ENCODE results near the gene SOX10. TPM values are rescaled to one million over a fixed set of nuclear protein-coding genes. Genes with fewer than 3 reads are reported as not detected.

SOX10 gene
- total RNA-seq, 1 experiment from 2014 or later: not detected

- no peak overlapping the region for H3K4me3 Mint-ChIP-seq (ENCODE audit: unreplicated experiment)
- H3K27ac Mint-ChIP-seq (ENCODE audit: unreplicated experiment): no peak overlapping the region
- no peaks in the 10 kb centered on the region for H3K4me1 Mint-ChIP-seq (ENCODE audit: low read depth, unreplicated experiment)
- POLR2A ChIA-PET: interaction anchor here (0.6 kb wide), 1 partner anchor 28 kb away, joined by 4 read pairs; the partner anchor contains the start of gene POLR2F
- H3K9me3 Mint-ChIP-seq (ENCODE audit: unreplicated experiment): no peaks in the 10 kb centered on the region
- H3K4me3 ChIP-seq (ENCODE audit: low read depth, low read length): no peak overlapping the region
- H3K27me3 ChIP-seq (replicated peaks; ENCODE audit: control insufficient read depth, insufficient read depth, low read length): no peaks in the 10 kb centered on the region
- peaks cover 37% of the 10 kb centered on the region for H3K36me3 Mint-ChIP-seq (ENCODE audit: insufficient read depth, unreplicated experiment)
- H3K4me1 ChIP-seq: no peaks in the 10 kb centered on the region
- no peaks in the 10 kb centered on the region; the same call in 1 of the 2 replicates for H3K36me3 ChIP-seq (ENCODE audit: control insufficient read depth, insufficient read depth, low read length)
- no peaks in the 10 kb centered on the region for H3K27me3 Mint-ChIP-seq (ENCODE audit: insufficient read depth, unreplicated experiment)
- no peak for DNase-seq
- BruUV-seq (replicated peaks): no TSS peak
- TF ChIP-seq CTCF (IDR thresholded peaks at IDR 0.05; ENCODE audit: insufficient read depth in 1 of 2, low read depth in 1 of 2, low read length in 1 of 2, severe bottlenecking in 1 of 2, unreplicated experiment in 1 of 2): no peak
- H3K9me3 ChIP-seq: no peaks in the 10 kb centered on the region
- intact Hi-C loops (cut with micrococcal nuclease; ENCODE audit: unreplicated experiment): no loop called here
- CTCF ChIA-PET: no interaction called here
Observed at GRCh38 chr22:37925330-37925729, 59.0 kb downstream of the SOX10 start.

- Mint-ChIP-seq H3K4me3 (ENCODE audit: unreplicated experiment) (no peak overlapping the region), H3K9me3 (ENCODE audit: unreplicated experiment) (no peaks in the 10 kb centered on the region), H3K27ac (ENCODE audit: unreplicated experiment) (no peak overlapping the region), H3K36me3 (ENCODE audit: insufficient read depth, unreplicated experiment) (peaks cover 45% of the 10 kb centered on the region), H3K27me3 (ENCODE audit: insufficient read depth, unreplicated experiment) (no peaks in the 10 kb centered on the region), H3K4me1 (ENCODE audit: low read depth, unreplicated experiment) (no peaks in the 10 kb centered on the region)
- intact Hi-C loops (cut with micrococcal nuclease; ENCODE audit: unreplicated experiment): no loop called here
- CTCF ChIA-PET: no interaction called here
- Histone ChIP-seq H3K4me1 (no peaks in the 10 kb centered on the region), H3K9me3 (no peaks in the 10 kb centered on the region), H3K4me3 (ENCODE audit: low read depth, low read length) (no peak overlapping the region), H3K27me3 (replicated peaks; ENCODE audit: control insufficient read depth, insufficient read depth, low read length) (no peaks in the 10 kb centered on the region), H3K36me3 (ENCODE audit: control insufficient read depth, insufficient read depth, low read length) (no peaks in the 10 kb centered on the region; the same call in 1 of the 2 replicates)
- POLR2A ChIA-PET: no interaction called here
- DNase-seq: no peak
- no peak for TF ChIP-seq CTCF (IDR thresholded peaks at IDR 0.05; ENCODE audit: insufficient read depth in 1 of 2, low read depth in 1 of 2, low read length in 1 of 2, severe bottlenecking in 1 of 2, unreplicated experiment in 1 of 2)
- BruUV-seq (replicated peaks): no TSS peak
Observed at GRCh38 chr22:37924386-37925065, 59.8 kb downstream of the SOX10 start.

GRCh38 chr22:37923927-37924326 lies 60.4 kb downstream of the SOX10 start:
- TF ChIP-seq CTCF (IDR thresholded peaks at IDR 0.05; ENCODE audit: insufficient read depth in 1 of 2, low read depth in 1 of 2, low read length in 1 of 2, severe bottlenecking in 1 of 2, unreplicated experiment in 1 of 2): no peak
- Histone ChIP-seq H3K27me3 (replicated peaks; ENCODE audit: control insufficient read depth, insufficient read depth, low read length) (no peaks in the 10 kb centered on the region), H3K4me3 (ENCODE audit: low read depth, low read length) (no peak overlapping the region), H3K9me3 (no peaks in the 10 kb centered on the region), H3K4me1 (no peaks in the 10 kb centered on the region), H3K36me3 (ENCODE audit: control insufficient read depth, insufficient read depth, low read length) (no peaks in the 10 kb centered on the region; the same call in 1 of the 2 replicates)
- Mint-ChIP-seq H3K4me1 (ENCODE audit: low read depth, unreplicated experiment) (no peaks in the 10 kb centered on the region), H3K9me3 (ENCODE audit: unreplicated experiment) (no peaks in the 10 kb centered on the region), H3K27me3 (ENCODE audit: insufficient read depth, unreplicated experiment) (no peaks in the 10 kb centered on the region), H3K4me3 (ENCODE audit: unreplicated experiment) (no peak overlapping the region), H3K27ac (ENCODE audit: unreplicated experiment) (no peak overlapping the region), H3K36me3 (ENCODE audit: insufficient read depth, unreplicated experiment) (peaks cover 41% of the 10 kb centered on the region)
- CTCF ChIA-PET: no interaction called here
- POLR2A ChIA-PET: no interaction called here
- no peak for DNase-seq
- BruUV-seq (replicated peaks): no TSS peak
- intact Hi-C loops (cut with micrococcal nuclease; ENCODE audit: unreplicated experiment): no loop called here

Small RNAs within 50 kb of the gene (microRNA-seq; reads per million reads assigned to microRNA genes)
- gene MIR4534 (not detected), gene MIR6820 (4.1 reads per million, percentile 27 among the genes with 10 or more reads in this experiment)

Other genes starting within 250 kb of the SOX10 start
- 24.4 and 24.8 TPM in 2 replicates for gene GCAT, start 176.6 kb downstream of the SOX10 start, total RNA-seq (2022)
- gene GALR3, start 161.2 kb downstream of the SOX10 start, total RNA-seq (2022): 0.27 TPM in 1 of 2 replicates, not detected in the other
- gene ANKRD54, start 140.2 kb downstream of the SOX10 start, total RNA-seq (2022): 19.3 and 19.4 TPM in 2 replicates
- 524 and 554 TPM in 2 replicates for gene EIF3L, start 135.1 kb downstream of the SOX10 start, total RNA-seq (2022)
- 43.5 and 46.7 TPM in 2 replicates for gene MICALL1, start 78.3 kb downstream of the SOX10 start, total RNA-seq (2022)
- gene C22orf23, start 31.0 kb downstream of the SOX10 start, total RNA-seq (2022): not detected in 2 replicates
- 116 and 122 TPM in 2 replicates for gene POLR2F, start 30.9 kb downstream of the SOX10 start, total RNA-seq (2022)
- gene PICK1, start 72.8 kb upstream of the SOX10 start, total RNA-seq (2022): 40.2 and 41.1 TPM in 2 replicates
- gene SLC16A8, start 99.6 kb upstream of the SOX10 start, total RNA-seq (2022): not detected in 2 replicates
- gene BAIAP2L2, start 126.1 kb upstream of the SOX10 start, total RNA-seq (2022): 4.4 and 4.9 TPM in 2 replicates
- 18.7 and 19.2 TPM in 2 replicates for gene PLA2G6, start 197.3 kb upstream of the SOX10 start, total RNA-seq (2022)
- 6.8 and 9.0 TPM in 2 replicates for gene MAFF, start 217.4 kb upstream of the SOX10 start, total RNA-seq (2022)

All from Caco-2 (cell line).